Testis (tissue), 2 donors: ENCODE results near the gene PRKAR2A.

Source experiments
- CTCF ChIP-seq, 3 experiments: fragments of 450-650 bp in 2 of 3; fragments of 200-600 bp in 1 of 3; sonication (generic) in 1 of 3; IDR thresholded peaks; one replicate each; pipeline ENCODE4 v1.5.1; 2016 to 2019; ENCODE audit warnings: antibody characterized with exemption in 3 of 3, mild to moderate bottlenecking in 2 of 3, moderate library complexity in 1 of 3
- POLR2A ChIP-seq: fragments of 450-650 bp; IDR thresholded peaks from one replicate; pipeline ENCODE4 v1.6.1; 2017; ENCODE audit warnings: antibody characterized with exemption, mild to moderate bottlenecking, moderate library complexity

- TF ChIP-seq CTCF (IDR thresholded peaks at IDR 0.05), result peak; percentile 49 to 86 (median 52)
- no peak for TF ChIP-seq POLR2A
These were observed 107.5 kb downstream of the PRKAR2A start for GRCh38 chr3:48739955-48740823.
